Erythroblast (primary cell): ENCODE measurements around the gene RPS8.

Experiments used
- GATA1 ChIP-seq: IDR thresholded peaks from 2 replicates; pipeline ENCODE4 v1.6.1; 2011; ENCODE audit warnings: low read depth, mild to moderate bottlenecking, control low read depth, low read length, moderate library complexity
- POLR2A ChIP-seq: IDR thresholded peaks from 2 replicates; pipeline ENCODE4 v1.6.1; 2011; ENCODE audit warnings: mild to moderate bottlenecking, low read length

DNA sequence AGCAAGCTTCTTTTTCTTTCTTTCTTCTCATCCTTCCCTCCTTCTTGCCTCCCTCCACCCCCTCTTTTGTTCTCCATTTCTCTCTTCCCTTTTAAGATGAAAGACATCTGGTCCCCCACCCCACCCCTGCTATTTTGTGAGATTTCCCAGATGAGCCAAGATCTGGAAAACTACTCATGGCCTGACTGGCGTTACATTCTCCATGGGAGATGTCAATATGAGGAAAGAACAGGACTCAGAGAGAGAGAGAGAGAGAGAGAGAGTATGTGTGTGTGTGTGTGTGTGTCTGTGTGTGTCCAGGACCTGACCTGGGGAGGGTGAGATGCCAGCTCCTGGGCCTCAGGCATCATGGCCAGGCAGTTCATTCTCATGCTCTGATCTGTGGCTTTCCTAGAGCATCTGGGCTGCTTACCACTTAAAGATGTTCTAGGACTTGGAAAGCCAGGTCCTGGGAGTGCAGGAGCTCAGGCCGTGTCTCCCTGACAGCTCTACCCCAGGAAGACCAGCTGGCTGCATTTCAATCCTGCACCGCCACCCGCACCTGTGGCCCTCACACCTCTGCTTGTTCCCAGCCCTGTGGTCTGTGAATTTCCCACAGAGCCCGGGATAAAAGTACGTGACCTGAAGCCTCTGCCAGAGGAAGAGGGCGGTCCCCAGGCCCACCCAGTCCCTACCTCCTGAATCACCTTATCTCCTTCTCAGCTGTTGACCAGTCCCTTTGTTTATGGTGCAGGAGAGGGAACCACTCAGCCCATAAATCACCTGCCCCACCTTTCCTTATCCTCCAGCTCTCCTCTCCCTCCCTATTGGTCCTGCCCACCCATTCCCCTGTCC lies 15.8 kb downstream of the RPS8 start:
- TF ChIP-seq POLR2A (no peak), GATA1 (no peak)
